ENCODE measurements around the gene SLC18A2.
"Not testable (repeated sequence)": the region's sequence is repeated elsewhere in the genome, so short reads cannot be mapped to it uniquely, and the experiment has no call there.

The SLC18A2 gene

GRCh38 chr10:117240621-117241529, at the start of gene SLC18A2:
TSS of gene SLC18A2 (plus strand) at chr10:117241114. CDS start at chr10:117241694, 580 bp downstream.
- no peak for DNase-seq (ENCODE audit: low read depth in 2 of 2)

DNA sequence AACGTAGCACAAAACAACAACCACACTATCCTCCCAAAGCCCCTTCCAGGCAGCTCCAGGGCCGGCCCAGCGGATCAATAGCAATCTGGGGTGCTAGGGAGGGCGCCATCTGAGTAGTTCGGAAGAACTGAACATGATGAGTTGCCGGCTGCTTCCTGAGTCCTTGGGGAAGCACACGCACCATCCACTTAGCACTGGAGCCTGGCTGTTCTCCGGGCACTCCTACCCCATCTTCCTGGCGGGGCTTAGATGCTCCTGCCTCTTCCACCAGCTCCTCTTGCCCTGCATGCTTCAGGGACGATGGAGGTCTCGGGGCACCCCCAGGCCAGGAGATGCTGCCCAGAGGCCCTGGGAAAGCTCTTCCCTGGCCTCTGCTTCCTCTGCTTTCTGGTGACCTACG, 43.7 kb upstream of the SLC18A2 start, which contains the start of gene KCNK18:
Gene KCNK18, plus strand, starts transcription at position 301 of the 400 bp plus-strand sequence. Its CDS starts 0 bp downstream, at position 301.
- DNase-seq (ENCODE audit: low read depth in 2 of 2), result no peak

GRCh38 chr10:117198088-117198487, 42.8 kb upstream of the SLC18A2 start:
- DNase-seq (ENCODE audit: low read depth in 2 of 2), result no peak

DNA sequence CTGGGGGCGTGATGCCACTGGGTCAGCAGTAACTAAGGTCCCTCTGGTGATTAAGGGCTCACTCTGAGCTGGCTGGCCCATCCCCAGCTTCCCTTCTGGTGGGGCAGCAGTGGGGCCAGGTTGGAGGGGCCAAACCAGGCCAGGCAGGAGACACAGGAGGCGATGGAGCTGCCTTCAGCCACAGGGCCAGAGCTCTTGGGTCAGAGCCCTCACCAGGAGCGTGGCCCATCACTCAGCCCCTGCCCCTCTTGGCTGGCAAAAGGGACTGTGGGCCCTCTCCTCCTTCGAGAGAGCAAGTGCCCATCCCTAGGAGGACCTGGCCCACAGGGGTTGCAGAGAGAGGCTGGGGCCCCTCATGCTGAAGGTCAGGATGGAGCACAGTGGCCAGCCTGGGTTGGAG, 39.1 kb upstream of the SLC18A2 start:
- no peak for DNase-seq (ENCODE audit: low read depth in 2 of 2)

DNA sequence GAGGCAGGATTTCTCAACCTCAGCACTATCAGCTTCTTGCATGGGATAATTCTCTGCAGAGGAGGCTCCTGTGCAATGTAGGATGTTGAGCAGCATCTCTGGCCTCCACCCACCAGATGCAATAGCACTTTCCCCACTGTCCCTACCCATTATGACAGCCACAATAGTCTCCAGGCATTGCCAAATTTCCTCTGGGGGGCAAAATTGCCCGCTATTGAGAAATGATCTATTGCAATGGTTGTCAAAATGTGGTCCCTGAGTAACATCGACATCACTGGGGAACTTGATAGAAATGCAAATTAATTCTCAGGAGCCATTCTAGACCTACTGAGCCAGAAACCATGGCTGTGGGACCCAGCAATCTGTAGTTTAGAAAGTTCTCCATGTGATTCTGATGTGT, 36.6 kb upstream of the SLC18A2 start:
- no peak for DNase-seq (ENCODE audit: low read depth in 2 of 2)

DNA sequence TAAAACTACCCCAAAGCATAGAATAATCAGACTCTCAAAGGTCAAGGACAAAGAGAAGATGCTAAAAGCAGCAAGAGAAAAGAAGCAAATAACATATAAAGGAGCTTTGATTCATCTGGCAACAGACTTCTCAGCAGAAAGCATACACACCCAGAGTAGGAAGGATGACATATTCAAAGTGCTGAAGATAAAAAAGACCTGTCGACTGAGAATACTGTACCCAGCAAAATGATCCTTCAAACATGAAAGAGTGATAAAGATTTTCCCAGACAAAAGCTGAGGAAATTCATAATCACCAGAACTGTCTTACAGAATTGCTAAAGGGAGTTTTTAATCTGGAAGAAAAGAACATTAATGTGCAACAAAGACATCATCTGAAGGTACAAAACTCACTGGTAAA, 28.7 kb upstream of the SLC18A2 start:
- no peak for DNase-seq (ENCODE audit: low read depth in 2 of 2)

DNA sequence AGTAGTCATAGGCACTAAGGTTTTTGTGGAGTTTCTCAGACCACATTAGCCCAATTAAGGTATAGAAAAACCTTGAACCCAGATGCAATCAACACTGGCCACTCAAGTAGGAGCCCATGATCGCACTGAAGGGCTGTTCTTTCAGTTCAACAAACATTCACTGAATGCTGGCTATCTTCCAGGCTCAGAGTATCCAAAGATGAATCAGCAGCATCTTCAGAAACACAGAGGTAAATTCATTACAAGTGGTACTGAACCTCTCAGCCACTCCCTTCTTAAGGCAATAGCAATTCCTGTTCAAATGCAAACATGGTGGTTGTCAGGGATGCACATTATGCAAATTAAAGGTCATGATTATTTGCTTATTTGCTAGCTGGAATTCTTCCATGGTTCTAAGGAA, 26.5 kb upstream of the SLC18A2 start:
- DNase-seq (ENCODE audit: low read depth in 2 of 2), result no peak

- no peak for DNase-seq (ENCODE audit: low read depth in 2 of 2)
These were observed 25.8 kb upstream of the SLC18A2 start for GRCh38 chr10:117215079-117215478.

DNA sequence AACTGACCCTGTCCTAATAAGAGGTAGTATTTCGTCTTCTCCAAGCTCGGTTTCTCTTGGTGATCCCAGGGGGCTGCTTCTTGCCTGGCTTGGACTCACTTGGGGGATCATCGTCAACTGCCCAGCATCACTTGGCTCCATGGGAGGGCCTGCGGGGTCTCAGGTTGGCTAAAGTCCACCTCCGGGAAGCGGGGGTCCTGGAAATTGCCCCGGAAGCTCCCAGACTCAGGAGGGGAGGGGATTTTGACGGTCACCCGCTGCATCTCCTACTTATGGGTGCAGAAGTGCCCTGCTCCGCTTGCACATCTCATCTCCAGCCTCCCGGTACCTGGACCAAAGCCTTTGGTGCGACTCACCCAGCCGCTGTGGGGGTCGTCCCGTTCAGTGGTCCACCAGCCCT, 24.9 kb upstream of the SLC18A2 start:
- DNase-seq (ENCODE audit: low read depth in 2 of 2), result no peak

DNA sequence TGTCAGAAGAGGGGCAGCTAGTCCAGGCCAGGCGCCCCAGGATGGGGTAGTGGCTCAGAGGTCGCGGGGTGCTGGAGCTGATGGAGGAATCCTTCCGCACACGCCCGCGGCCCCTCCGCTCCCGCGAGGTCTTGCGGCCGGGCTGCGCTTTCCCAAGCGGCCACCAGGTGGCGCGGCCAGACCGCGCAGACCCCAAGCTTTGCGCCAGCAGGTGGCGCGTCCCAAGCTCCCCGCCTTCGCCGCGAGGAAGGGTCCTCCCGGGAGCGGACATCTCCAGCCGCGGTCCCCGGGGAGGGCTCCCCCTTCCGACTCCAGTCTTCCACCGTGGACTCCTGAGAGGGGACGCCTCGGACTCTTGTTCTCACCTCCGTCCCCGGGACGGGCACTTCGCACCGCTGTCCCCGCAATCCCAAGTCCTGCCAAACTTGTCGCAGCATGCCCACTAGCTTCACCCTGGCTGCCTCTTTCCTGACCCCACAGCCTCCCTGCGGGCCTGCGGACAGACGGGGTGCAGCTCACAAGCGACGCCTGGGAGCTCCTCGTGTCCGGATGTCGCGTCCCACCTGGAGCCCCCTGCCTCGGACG, 24.2 kb upstream of the SLC18A2 start:
- peak; percentile 31 to 44 for DNase-seq (ENCODE audit: low read depth in 2 of 2)

DNA sequence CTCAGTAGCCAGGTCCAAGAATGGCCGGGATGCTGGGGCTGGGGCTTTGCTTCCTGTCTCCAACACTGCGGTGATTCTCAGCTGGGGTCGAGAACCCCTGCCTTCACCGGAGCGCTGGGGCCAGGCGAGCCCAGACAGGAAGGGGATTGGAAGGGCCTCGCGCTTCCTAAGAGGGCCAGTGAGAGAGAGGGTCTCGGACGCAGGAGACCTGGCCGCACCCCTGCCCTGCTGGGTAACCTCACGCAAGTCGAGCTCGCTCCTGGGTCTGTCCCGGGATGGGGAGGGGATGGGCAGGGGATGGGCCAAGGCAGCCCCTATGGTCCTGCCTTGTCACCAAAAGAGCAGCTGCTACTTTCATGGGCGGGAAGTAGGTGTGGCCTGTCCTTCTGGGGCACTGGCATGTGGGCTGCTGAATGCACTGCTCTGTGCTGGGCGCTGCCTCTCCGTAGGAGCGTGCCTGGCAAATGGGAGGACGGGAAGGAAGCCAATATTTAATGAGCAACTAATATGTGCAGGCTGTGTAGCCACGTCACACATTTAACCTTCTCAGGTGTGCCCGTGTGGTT, 23.6 kb upstream of the SLC18A2 start:
- no peak for DNase-seq (ENCODE audit: low read depth in 2 of 2)

GRCh38 chr10:117218654-117219053, 22.3 kb upstream of the SLC18A2 start:
- DNase-seq (ENCODE audit: low read depth in 2 of 2), result no peak

DNA sequence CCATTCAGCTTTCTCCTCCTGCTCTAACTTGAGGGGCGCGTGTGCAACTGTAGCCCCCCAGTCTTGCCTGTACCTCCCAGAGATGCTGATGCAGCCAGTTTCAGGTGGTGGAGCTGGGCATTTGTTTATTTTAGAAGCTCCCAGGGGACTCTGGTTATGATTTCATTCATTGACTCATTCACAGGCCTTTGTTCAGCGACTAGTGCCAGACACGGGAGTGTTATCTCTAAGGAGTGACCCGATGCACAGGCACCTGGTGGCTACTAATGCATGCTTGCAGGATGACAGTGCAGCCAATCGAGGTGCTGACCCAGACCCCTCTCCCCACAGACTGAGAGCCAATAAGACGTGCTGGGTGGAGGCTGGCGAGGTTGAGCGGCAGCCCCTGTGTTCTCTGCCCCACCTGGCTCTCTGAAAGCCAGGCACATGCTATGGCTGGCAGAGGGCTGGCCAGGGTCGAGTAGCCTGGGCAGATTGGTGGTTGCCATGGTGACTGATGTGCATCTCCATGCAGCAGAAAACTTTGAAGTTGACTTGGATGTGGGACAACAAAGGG, 19.7 kb upstream of the SLC18A2 start:
- DNase-seq (ENCODE audit: low read depth in 2 of 2), result no peak

DNA sequence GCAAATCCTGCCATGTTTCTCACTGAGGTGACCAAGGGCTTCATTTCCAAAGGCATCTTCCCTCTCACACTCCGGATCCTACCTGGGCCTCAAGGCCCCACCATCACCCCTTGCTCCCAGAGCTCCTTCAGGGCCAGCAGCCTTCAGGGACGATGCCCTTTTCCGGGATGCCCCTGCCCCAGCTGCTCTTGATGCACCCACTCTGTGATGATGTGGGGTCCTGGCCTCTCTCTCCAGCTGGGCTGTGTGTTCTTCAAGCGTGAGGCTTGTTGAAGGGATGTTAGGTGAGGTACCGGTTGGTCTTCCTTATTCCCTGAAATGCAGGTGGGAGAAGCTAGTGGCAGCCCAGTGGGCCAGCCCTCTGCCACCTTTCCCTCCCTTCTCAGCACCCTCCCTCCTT, 18.4 kb upstream of the SLC18A2 start:
- no peak for DNase-seq (ENCODE audit: low read depth in 2 of 2)

DNA sequence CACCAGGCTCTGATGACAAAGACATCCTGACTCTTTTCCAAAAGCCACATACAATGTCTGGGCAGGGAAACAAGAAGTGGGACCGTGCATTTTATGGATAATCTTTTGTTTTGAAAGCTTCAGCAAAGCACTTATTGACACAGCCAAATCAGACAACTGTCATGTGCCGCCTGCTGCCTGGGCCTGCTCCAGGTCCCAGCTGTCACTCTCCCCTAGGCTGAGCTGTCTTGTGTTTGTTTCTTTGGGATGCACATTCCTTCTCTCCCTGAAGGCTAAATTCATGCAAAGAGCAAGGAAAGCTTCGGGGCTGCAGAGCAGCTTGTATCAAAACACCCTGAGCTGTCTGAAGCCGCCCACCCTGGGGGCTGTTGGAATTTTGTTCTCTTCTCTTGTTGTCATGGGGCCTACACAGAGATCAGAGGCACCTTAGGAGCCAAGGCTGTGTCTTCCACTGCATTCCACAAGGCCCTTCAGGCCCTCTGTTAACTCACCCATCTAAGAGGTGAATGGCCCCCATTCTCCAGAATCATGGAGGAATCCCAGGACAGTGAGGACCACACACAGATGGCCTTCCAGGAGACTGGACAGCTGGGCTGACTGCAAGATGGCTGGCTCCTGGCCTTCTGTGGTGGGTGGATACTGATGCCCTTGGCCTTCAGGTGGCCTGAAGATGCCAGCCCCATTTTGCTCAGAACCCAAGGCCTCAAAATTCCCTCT, 17.8 kb upstream of the SLC18A2 start:
- DNase-seq (ENCODE audit: low read depth in 2 of 2), result no peak

DNA sequence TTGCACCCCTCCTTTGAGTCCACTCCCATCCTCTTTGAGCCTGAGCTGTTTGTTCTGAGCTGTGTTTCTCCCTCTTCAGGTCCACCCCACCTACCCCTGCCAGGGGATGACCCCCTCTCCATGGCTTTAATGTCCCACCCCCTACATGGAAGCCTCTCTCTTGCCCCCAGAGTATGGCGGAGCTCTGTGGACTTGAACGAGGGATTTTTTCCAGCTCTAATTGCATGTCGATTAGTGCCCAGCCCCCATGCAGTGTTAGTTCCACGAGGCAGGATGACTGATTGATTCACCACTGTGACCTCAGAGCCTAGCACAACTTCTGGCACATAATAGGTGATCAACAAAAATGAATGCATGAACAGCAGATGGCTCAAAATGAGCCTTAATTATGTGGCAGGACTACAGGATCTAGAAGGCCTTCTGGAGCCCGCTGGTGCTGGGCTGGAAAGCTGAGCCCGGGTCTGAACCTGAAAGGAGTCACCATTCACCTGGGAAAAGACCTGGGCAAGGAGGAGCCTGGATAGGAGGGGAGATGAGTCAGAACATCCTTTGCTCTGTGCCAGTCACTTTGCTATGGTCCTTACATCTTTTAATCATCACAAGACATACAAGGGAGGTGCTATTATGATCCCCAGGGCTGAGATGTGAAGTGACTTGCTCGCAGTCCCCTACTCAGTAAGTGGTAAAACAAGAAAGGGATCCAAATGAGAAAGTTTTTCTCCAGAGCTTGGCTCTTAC, 17.1 kb upstream of the SLC18A2 start:
- no peak for DNase-seq (ENCODE audit: low read depth in 2 of 2)

GRCh38 chr10:117224881-117225280, 16.0 kb upstream of the SLC18A2 start:
- no peak for DNase-seq (ENCODE audit: low read depth in 2 of 2)

GRCh38 chr10:117226813-117227451, 14.0 kb upstream of the SLC18A2 start:
- DNase-seq (ENCODE audit: low read depth in 2 of 2), result no peak

DNA sequence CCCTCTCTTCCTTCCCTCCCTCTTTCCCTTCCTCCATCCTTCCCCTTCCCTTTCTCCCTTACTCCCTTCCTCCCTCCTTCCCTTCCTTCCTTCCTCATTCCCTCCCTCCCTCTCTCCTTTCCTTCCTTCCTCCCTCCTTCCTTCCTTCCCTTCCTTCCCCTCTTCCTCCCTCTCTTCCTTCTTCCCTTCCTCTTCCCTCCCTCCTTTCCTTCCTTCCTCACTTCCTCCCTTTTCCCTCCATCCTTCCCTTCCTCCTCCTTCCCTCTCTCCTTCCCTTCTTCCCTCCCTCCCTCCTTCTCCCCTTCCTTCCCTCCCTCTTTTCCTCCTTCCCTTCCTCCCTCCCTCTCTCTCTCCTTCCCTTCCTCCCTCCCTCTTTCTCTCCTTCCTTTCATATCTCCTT, 12.7 kb upstream of the SLC18A2 start:
- no peak for DNase-seq (ENCODE audit: low read depth in 2 of 2)

DNA sequence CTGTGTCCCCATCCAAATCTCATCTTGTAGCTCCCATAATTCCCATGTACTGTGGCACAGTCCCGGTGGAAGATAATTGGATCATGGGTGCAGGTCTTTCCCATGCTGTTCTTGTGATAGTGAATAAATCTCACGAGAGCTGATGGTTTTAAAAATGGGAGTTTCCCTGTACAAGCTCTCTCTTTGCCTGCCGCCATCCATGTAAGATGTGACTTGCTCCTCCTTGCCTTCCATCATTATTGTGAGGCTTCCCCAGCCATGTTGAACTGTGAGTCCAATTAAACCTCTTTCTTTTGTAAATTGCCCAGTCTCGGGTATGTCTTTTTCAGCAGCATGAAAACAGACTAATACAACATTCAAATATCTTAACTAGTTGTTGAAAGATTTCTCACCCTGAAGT, 10.8 kb upstream of the SLC18A2 start:
- DNase-seq (ENCODE audit: low read depth in 2 of 2), result not testable (repeated sequence)

Data from stimulated activated CD8-positive, alpha-beta memory T cell treated with anti-CD3 and anti-CD28 coated beads, Interleukin-15, amount 100 ng/mL, for 4 hours (primary cell).